Adrenal gland (tissue), 12 donors: Measurements from ENCODE around the gene ZBTB7C. TPM values are rescaled to one million over a fixed set of nuclear protein-coding genes. Genes with fewer than 3 reads are reported as not detected.
A peak's percentile ranks its signal among the peaks of the same experiment; 100 is the strongest.

Experiments
- DNase-seq, 7 donors: peaks; one replicate each; pipeline ENCODE4 v3.0.0-alpha.2; 2019 to 2020
- H3K27ac ChIP-seq, 5 donors: fragments of 200-600 bp; sonication (generic) in 4 of 5; 1 replicate in 3 of 5; 2 replicates in 2 of 5; pipeline versions ENCODE4 v1.5.1 to v1.8.0; 2016 to 2020; ENCODE audit warnings: mild to moderate bottlenecking in 1 of 5
- H3K27me3 ChIP-seq: fragments of 200-600 bp; 2 replicates; pipeline ENCODE4 v1.8.0; 2021
- H3K36me3 ChIP-seq, 2 donors: fragments of 200-600 bp; replicated peaks in 1 of 2; 1 replicate in 1 of 2; 2 replicates in 1 of 2; pipeline versions ENCODE4 v1.5.1 to v1.8.0; 2018 to 2022
- H3K4me1 ChIP-seq, 2 donors: fragments of 200-600 bp; replicated peaks in 1 of 2; 1 replicate in 1 of 2; 2 replicates in 1 of 2; pipeline versions ENCODE4 v1.5.1 to v1.8.0; 2018 to 2021
- H3K4me3 ChIP-seq, 4 donors: fragments of 200-600 bp; sonication (generic) in 3 of 4; one replicate each; pipeline ENCODE4 v1.5.1; 2016 to 2018
- H3K9me3 ChIP-seq, 3 donors: fragments of 200-600 bp; sonication (generic) in 1 of 3; replicated peaks in 1 of 3; 1 replicate in 2 of 3; 2 replicates in 1 of 3; pipeline versions ENCODE4 v1.5.1 to v1.8.0; 2016 to 2021
- POLR2A ChIP-seq, 2 donors: fragments of 450-650 bp; IDR thresholded peaks; one replicate each; pipeline ENCODE4 v1.6.1; 2017; ENCODE audit warnings: antibody characterized with exemption in 2 of 2, mild to moderate bottlenecking in 2 of 2, moderate library complexity in 1 of 2
- WGBS, 4 donors: extraction: QIAGEN DNeasy Blood & Tissue Kit in 2 of 4; methylation state at CpG; one replicate each; pipeline versions ENCODE4 v1.1.5 to v1.1.7; 2013 to 2017; 5-methylcytosine and 5-hydroxymethylcytosine counted together
- intact Hi-C, 2 donors: fragments of 100-400 bp; cut with DNase I; formaldehyde crosslinking; loops; one replicate each; pipeline versions ENCODE4 v1.14.1 to v1.15.0; 2022 to 2023
- polyA plus RNA-seq, 3 donors: library from polyadenylated mRNA; stranded (reverse); fragments of 200-250 nt in 2 of 3; fragments of 350-450 nt in 1 of 3; fragmentation: Illumina TruSeq in 1 of 3; extraction: RNeasy Lipid Tissue Mini Kit (QIAGEN cat#74804) in 1 of 3; gene quantifications; one replicate each; pipeline ENCODE4 v1.2.3, GENCODE V29; 2013 to 2014
- total RNA-seq, 9 donors: library from RNA; depleted of rRNA in 4 of 9; stranded (reverse); fragments of >200 nt in 4 of 9; fragments of 120-200 nt in 1 of 9; fragmentation: NEBNext Ultra II Directional in 1 of 9; extraction: Animal tissue kit (Norgen Biotek cat#: 25700) in 1 of 9; gene quantifications; one replicate each; pipeline versions ENCODE4 v1.1.0 to v1.2.4, GENCODE V29; 2013 to 2023
- TF ChIP-seq, protein P1 (sequence below), 6 experiments: fragments of 450-650 bp in 4 of 6; fragments of 200-600 bp in 2 of 6; sonication (generic) in 1 of 6; IDR thresholded peaks; 1 replicate in 5 of 6; 2 replicates in 1 of 6; pipeline versions ENCODE4 v1.5.1 to v1.8.0; 2016 to 2021; ENCODE audit warnings: antibody characterized with exemption in 6 of 6, mild to moderate bottlenecking in 2 of 6, moderate library complexity in 1 of 6
- donor health status: healthy with polysubstance abuse.
- donor health status: Bipolar disorder and iron deficiency.
- donor health status: DM: yes; HTN: yes; CAD: no.
- donor health status: DM: no; HTN: no; CAD: no.
- donor health status: DM: no; HTN: no; CAD: no.
- donor health status: DM: yes; HTN: yes; CAD: no.

ZBTB7C gene
- total and polyA plus RNA-seq, 12 donors, result 5.2 to 42.8 (median 26.8) TPM

DNA sequence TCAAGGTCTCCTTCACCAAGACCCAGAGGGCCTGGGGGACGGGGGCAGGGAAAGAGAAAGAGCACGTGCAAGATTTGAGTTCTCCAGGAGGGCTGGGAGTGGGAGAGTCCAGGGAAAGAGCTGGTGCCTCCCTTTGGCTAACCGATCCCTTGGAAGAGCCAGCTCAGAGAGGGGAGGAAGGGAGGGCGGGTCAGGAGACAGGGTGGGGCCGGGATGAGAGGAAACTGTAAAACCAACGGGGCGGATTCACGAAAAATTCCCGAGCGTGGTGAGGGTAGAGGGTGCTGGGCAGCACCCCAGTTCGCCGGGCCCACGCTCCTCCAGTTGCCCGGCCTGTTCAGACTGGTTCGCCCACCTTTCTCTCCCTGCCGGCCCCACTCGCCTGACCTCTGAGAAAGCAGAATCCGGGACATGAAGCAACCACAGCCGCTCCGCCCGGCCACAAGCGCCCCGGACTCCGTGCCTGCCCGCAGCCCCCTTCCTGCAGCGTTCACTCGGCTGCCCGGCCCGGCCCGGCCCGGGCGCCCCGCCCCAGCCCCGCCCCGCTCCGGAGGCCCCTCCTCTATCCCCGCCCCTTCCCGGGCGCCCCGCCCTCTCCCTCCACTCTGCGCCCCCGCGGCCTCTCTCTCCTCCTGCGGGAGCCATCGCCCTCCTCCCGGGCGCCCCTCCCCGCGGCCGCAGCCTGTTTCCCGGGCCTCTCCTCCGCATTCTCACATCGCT lies 247.8 kb downstream of the ZBTB7C start:
- peak overlapping the region; percentile 48 to 95 (median 90) for H3K27ac ChIP-seq

DNA sequence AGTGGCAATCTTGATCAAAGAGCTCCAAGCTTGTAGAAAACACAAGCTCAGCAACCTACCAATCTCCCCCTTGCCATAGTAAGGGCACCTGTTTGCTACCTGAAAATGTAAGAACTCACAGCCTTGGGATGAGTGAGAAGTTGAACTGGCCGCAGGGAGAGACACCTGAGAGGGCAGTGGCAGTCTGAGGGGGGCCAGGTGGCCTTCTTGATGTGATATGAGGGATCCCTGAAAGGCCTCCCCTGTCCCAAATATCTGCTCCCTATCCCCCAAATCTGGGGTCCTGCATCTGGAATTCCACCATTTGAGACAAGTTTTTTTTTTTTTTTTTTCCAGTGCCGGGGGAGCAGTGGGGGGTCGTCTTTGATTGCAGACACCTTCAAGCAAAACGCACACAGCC lies 248.6 kb downstream of the ZBTB7C start:
- TF ChIP-seq POLR2A (IDR thresholded peaks at IDR 0.05), result no peak
- TF ChIP-seq, protein P1, sequence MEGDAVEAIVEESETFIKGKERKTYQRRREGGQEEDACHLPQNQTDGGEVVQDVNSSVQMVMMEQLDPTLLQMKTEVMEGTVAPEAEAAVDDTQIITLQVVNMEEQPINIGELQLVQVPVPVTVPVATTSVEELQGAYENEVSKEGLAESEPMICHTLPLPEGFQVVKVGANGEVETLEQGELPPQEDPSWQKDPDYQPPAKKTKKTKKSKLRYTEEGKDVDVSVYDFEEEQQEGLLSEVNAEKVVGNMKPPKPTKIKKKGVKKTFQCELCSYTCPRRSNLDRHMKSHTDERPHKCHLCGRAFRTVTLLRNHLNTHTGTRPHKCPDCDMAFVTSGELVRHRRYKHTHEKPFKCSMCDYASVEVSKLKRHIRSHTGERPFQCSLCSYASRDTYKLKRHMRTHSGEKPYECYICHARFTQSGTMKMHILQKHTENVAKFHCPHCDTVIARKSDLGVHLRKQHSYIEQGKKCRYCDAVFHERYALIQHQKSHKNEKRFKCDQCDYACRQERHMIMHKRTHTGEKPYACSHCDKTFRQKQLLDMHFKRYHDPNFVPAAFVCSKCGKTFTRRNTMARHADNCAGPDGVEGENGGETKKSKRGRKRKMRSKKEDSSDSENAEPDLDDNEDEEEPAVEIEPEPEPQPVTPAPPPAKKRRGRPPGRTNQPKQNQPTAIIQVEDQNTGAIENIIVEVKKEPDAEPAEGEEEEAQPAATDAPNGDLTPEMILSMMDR (IDR thresholded peaks at IDR 0.05), result no peak
- peak in 2 of 7 donors; percentile 17 to 49 for DNase-seq
- no peaks in the 10 kb centered on the region for H3K36me3 ChIP-seq
- WGBS, 4 donors, result 53 to 77% (median 59%) methylated on average over 4 of the region's 4 CpGs
- H3K4me1 ChIP-seq, result peaks cover 23 to 45% of the 10 kb centered on the region in 2 donors
- peak overlapping the region; percentile 33 to 95 (median 90) for H3K27ac ChIP-seq
- intact Hi-C loops, result no loop called here
- no peaks in the 10 kb centered on the region for H3K9me3 ChIP-seq
- H3K4me3 ChIP-seq, result peak overlapping the region in 2 of 4 donors; percentile 50 to 58
- no peaks in the 10 kb centered on the region for H3K27me3 ChIP-seq

More for the DNA sequence above, 247.8 kb downstream of the ZBTB7C start:
- Histone ChIP-seq H3K27me3 (no peaks in the 10 kb centered on the region), H3K4me3 (peak overlapping the region in 2 of 4 donors; percentile 50 to 58), H3K36me3 (no peaks in the 10 kb centered on the region), H3K9me3 (no peaks in the 10 kb centered on the region), H3K4me1 (peaks cover 24 to 52% of the 10 kb centered on the region in 2 donors)
- WGBS, 4 donors, result 1 to 3% (median 2%) methylated on average over 24 to 53 of the region's 53 CpGs
- peak; percentile 69 to 87 for TF ChIP-seq POLR2A (IDR thresholded peaks at IDR 0.05)
- TF ChIP-seq, protein P1 (IDR thresholded peaks at IDR 0.05), result no peak
- intact Hi-C loops, result no loop called here
- peak; percentile 91 to 93 (median 92) for DNase-seq

- Histone ChIP-seq H3K27ac (no peak overlapping the region), H3K4me3 (no peak overlapping the region), H3K4me1 (peaks cover 17 to 39% of the 10 kb centered on the region in 2 donors), H3K27me3 (no peaks in the 10 kb centered on the region), H3K36me3 (no peaks in the 10 kb centered on the region), H3K9me3 (no peaks in the 10 kb centered on the region)
- 88 to 95% (median 93%) methylated on average over 6 to 7 of the region's 7 CpGs for WGBS, 4 donors
- intact Hi-C loops, result no loop called here
- peak in 2 of 7 donors; percentile 19 to 48 for DNase-seq
- TF ChIP-seq POLR2A (IDR thresholded peaks at IDR 0.05), result no peak
- TF ChIP-seq, protein P1 (IDR thresholded peaks at IDR 0.05), result no peak
These were observed 249.4 kb downstream of the ZBTB7C start for GRCh38 chr18:48159816-48160215.

- TF ChIP-seq, protein P1 (IDR thresholded peaks at IDR 0.05), result no peak
- TF ChIP-seq POLR2A (IDR thresholded peaks at IDR 0.05), result no peak
- H3K4me1 ChIP-seq, result peaks cover 24 to 36% of the 10 kb centered on the region in 2 donors
- no peaks in the 10 kb centered on the region for H3K27me3 ChIP-seq
- H3K36me3 ChIP-seq, result no peaks in the 10 kb centered on the region
- DNase-seq, result peak in 2 of 7 donors; percentile 8 to 23
- H3K9me3 ChIP-seq, result no peaks in the 10 kb centered on the region
- H3K4me3 ChIP-seq, result no peak overlapping the region
- 91 to 94% (median 93%) methylated on average over 5 of the region's 5 CpGs for whole genome bisulfite sequencing, 4 donors
- H3K27ac ChIP-seq, result no peak overlapping the region
- intact Hi-C loops, result no loop called here
These were observed 250.5 kb downstream of the ZBTB7C start for GRCh38 chr18:48158721-48159120.
